GM21360 (cell line): ENCODE results near the gene MACF1.
"Not testable (repeated sequence)": the region's sequence is repeated elsewhere in the genome, so short reads cannot be mapped to it uniquely, and the experiment has no call there.

ENCODE experiments used
- ATAC-seq: cut with Tn5 transposase; IDR thresholded peaks from one replicate; pipeline ENCODE4 v1.9.1; 2021; ENCODE audit warnings: mild to moderate bottlenecking, moderate library complexity; ENCODE audit not compliant: unreplicated experiment

The MACF1 gene

DNA sequence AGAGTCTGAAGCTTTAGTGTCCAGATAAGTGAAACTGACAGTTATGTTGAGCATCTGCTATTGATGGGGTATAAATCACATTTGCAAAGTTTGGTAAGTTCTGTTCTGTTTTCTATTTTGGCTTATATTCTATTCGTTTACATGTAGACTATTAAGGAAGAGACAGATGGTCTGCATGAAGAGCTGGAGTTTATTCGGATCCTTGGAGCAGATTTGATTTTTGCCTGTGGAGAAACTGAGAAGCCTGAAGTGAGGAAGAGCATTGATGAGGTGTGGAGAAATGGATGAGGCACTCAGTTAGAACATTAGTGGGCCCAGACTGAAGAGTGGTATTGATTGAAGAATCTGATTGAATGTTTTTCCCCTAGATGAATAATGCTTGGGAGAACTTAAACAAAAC is 236.4 kb downstream of the MACF1 start:
- ATAC-seq, result no peak

DNA sequence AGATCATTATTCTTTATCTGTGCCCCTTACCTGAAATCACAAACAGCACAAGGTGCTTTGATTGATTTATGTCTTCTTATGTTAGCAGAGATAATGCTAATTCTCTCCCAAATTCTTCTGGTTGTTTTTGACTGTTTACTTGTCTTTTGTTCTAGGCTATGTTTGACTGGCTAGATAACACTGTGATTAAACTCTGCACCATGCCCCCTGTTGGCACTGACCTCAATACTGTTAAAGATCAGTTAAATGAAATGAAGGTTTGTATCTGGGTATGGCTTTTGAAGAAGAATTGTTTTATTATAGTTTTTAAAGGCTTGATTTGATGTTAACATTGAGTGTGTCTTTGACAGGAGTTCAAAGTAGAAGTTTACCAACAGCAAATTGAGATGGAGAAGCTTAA is 237.3 kb downstream of the MACF1 start:
- no peak for ATAC-seq

DNA sequence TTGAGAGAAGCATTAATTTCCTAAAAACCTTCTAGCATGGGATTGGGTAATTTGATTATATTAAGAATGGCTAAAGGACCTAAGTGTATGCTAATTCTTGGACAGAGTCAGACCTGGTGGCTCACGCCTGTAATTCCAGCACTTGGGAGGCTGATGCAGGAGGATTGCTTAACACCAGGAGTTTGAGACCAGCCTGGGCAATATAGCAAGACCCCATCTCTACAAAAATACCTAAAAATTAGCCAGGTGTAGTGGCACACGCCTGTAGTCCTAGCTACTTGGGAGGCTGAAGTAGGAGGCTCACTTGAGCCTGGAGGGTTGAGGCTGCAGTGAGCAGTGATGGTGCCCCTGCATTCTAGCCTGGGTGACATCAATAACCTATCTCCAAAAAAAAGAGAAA is 241.1 kb downstream of the MACF1 start:
- ATAC-seq, result no peak

- ATAC-seq, result no peak
These were observed 242.6 kb downstream of the MACF1 start for GRCh38 chr1:39446986-39447567.

GRCh38 chr1:39450041-39450440 is 245.5 kb downstream of the MACF1 start:
- ATAC-seq, result not testable (repeated sequence)

GRCh38 chr1:39450956-39451606 is 246.6 kb downstream of the MACF1 start:
- no peak for ATAC-seq

GRCh38 chr1:39452081-39452480 is 247.6 kb downstream of the MACF1 start:
- ATAC-seq, result no peak

- no peak for ATAC-seq
These were observed 248.0 kb downstream of the MACF1 start for GRCh38 chr1:39452540-39452939.

DNA sequence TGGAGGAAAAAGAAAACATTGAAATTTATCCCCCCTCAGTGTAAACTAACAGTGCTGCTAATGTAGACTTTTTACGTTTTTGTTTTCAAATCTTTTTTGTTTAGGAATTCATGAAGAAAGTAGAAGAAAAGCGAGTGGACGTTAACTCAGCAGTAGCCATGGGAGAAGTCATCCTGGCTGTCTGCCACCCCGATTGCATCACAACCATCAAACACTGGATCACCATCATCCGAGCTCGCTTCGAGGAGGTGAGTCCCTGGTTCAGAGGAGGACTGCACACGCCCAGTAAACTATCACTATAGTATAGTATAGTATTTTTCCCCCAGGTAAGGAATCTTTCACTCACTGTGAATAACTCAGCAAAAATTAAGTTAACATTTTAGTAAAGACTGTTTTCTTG is 249.1 kb downstream of the MACF1 start:
- no peak for ATAC-seq

DNA sequence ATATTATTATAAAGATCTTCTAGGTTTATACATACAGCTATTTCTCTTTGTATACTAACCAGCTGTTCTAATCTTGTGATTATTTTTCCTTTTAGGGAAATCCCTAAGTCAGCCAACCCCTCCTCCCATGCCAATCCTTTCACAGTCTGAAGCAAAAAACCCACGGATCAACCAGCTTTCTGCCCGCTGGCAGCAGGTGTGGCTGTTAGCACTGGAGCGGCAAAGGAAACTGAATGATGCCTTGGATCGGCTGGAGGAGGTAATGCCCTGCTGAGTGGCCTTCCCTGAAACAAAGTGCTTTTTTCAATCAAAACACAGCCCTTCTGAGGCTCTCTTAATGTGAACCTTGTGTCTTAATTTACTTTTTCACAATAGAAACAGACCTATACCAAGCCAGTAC is 254.5 kb downstream of the MACF1 start:
- no peak for ATAC-seq

- ATAC-seq, result no peak
These were observed 257.6 kb downstream of the MACF1 start for GRCh38 chr1:39462074-39462473.

DNA sequence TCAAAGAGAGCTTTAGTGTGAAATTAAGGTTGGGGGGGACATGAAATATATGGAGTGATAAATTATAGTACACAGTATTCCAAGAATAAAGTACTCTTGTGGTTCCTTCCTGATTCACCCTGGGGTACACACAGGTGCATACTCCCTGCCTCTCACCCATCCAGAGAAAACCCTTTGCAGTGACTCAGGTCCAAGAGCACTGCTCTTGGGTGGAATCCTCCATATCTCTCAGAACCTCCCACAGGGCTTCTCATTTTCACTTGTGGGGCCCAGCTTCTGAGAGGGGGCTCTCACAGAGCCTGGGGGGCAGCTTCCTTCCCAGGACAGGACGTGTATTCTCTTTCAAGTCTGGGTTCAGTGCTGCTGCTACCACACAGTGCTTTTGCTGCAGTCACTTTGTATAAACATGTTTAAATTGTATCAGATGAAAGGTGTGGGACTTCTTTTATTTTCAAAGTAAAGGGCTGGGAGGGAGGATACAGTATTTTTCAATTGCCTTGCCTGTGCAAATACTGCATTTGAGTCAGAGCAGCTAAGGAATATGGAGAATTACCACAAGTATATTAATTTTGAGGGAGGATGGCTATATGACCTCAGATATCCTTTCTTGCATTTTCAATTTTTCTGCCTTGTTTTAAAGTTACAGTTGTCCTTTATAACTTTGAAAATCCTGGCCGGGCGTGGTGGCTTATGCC is 262.1 kb downstream of the MACF1 start:
- ATAC-seq, result no peak

- ATAC-seq, result not testable (repeated sequence)
These were observed 262.7 kb downstream of the MACF1 start for GRCh38 chr1:39467108-39467720.

GRCh38 chr1:39469150-39469549 is 264.7 kb downstream of the MACF1 start:
- ATAC-seq, result no peak

GRCh38 chr1:39470040-39470439 is 265.5 kb downstream of the MACF1 start:
- no peak for ATAC-seq

- no peak for ATAC-seq
These were observed 268.3 kb downstream of the MACF1 start for GRCh38 chr1:39472826-39473225.

GRCh38 chr1:39473324-39473723 is 268.8 kb downstream of the MACF1 start:
- no peak for ATAC-seq

DNA sequence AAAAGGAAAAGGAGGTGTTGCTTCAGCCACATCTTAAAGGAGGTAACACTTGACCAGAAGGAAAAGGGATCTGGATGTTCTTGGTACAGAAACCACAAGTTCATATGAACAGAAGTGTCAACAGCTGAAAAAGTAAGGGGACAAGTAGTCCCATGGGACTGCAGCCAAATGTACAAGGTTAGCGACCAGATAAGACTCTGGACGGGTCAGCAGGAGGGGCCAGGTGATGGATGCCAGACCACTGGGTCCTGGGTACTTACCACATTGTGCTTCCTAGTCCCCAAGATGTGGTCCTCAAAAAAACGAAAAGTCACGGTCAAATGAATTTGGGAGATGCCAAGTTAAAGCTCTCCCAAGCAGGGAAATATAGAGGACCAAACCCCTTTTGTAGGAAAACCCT is 270.3 kb downstream of the MACF1 start:
- ATAC-seq, result no peak

GRCh38 chr1:39475551-39475950 is 271.1 kb downstream of the MACF1 start:
- ATAC-seq, result not testable (repeated sequence)

DNA sequence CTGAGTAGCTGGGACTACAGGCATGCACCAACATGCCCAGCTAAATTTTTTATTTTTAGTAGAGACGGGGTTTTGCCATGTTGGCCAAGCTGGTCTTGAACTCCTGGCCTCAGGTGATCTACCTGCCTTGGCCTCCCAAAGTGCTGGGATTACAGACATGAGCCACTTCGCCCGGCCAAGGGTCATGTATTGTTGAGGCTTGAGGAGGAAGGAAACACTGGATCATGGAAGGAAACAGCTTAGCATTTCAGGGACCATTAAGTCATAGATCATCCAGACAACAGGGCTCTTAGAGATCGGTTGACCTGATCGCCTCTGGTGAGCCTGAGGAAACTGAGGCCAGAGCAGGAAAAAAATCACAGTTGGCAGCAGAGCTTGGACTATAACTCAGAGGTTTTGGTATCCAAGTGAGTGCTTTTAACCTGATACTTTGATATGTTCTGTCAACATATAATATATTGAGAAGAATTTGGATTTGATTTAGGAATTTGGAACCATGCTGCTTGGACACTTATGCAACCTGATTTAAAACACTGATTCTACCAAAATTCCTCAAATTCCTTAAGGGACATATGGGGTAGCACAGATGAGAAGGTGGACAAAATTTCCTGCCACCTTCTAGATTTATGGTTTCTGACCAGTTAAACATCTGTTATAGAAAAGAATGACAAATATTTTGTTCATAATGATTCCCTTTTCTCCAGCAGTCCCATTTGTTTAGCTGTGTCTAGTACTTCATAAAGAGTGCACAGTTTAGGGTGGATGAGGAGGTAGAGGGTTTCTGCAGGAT is 273.8 kb downstream of the MACF1 start:
- ATAC-seq, result no peak

DNA sequence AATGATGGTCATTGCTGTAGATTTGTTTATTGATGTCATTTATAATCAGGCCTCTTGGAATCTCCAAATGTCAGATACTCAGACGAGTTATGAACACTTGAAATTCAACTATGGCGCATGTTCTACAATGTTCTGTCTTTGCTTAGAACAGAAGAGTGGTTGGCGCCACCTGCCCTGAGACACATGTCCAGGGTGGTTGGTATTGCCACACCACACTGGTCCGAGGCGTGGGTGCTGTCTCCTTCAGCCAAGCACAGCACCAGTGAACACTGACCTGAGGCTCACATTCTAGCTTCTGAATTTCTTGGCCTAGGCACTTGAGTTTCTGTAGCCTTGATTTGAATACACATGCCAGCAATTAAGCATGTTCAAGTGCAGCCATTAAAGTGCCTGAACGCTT is 276.8 kb downstream of the MACF1 start:
- ATAC-seq, result no peak
